Mucosa of descending colon (tissue), 3 donors: ENCODE results near the gene RABAC1. TPM values are rescaled to one million over a fixed set of nuclear protein-coding genes. Genes with fewer than 3 reads are reported as not detected.

ENCODE experiments used
- ATAC-seq: fragments of 200-7000 bp; cut with Tn5 transposase; one replicate; pipeline ENCODE4 v1.9.1; 2020; ENCODE audit warnings: mild to moderate bottlenecking, moderate library complexity
- DNase-seq, 3 donors: peaks; one replicate each; pipeline ENCODE4 v3.0.0-alpha.2; 2020
- H3K36me3 ChIP-seq: fragments of 200-600 bp; one replicate; pipeline ENCODE4 v1.8.0; 2021; ENCODE audit warnings: low read depth, mild to moderate bottlenecking
- H3K4me1 ChIP-seq: fragments of 200-600 bp; one replicate; pipeline ENCODE4 v1.8.0; 2021; ENCODE audit warnings: low read depth, mild to moderate bottlenecking
- H3K4me3 ChIP-seq: fragments of 200-600 bp; one replicate; pipeline ENCODE4 v1.8.0; 2021; ENCODE audit warnings: mild to moderate bottlenecking
- H3K9me3 ChIP-seq: fragments of 200-600 bp; one replicate; pipeline ENCODE4 v1.8.0; 2021; ENCODE audit warnings: mild to moderate bottlenecking
- intact Hi-C, 2 donors: fragments of 100-400 bp; cut with DNase I in 1 of 2; cut with micrococcal nuclease in 1 of 2; formaldehyde crosslinking; loops; one replicate each; pipeline versions ENCODE4 v1.11.0 to v1.11.1; 2022; cut with DNase I, micrococcal nuclease
- total RNA-seq, 3 donors: library from RNA; stranded (reverse); fragmentation: NEBNext Ultra II Directional in 2 of 3; extraction: Animal tissue kit (Norgen Biotek cat#: 25700) in 2 of 3; gene quantifications; one replicate each; pipeline versions ENCODE4 v1.2.1 to v1.2.4, GENCODE V29; 2021 to 2023
- TF ChIP-seq, protein P1 (sequence below): fragments of 200-600 bp; IDR thresholded peaks from one replicate; pipeline ENCODE4 v1.8.0; 2022; ENCODE audit warnings: antibody characterized with exemption, mild to moderate bottlenecking
- donor health status: DM: no; HTN: no; CAD: no; lungs with moderate emphysema.
- donor health status: DM: no; HTN: no; CAD: no.
- donor health status: DM: no; HTN: yes; CAD: no.

The RABAC1 gene
- total RNA-seq, 3 donors from 2014 or later = 150 to 160 (median 152) TPM

DNA sequence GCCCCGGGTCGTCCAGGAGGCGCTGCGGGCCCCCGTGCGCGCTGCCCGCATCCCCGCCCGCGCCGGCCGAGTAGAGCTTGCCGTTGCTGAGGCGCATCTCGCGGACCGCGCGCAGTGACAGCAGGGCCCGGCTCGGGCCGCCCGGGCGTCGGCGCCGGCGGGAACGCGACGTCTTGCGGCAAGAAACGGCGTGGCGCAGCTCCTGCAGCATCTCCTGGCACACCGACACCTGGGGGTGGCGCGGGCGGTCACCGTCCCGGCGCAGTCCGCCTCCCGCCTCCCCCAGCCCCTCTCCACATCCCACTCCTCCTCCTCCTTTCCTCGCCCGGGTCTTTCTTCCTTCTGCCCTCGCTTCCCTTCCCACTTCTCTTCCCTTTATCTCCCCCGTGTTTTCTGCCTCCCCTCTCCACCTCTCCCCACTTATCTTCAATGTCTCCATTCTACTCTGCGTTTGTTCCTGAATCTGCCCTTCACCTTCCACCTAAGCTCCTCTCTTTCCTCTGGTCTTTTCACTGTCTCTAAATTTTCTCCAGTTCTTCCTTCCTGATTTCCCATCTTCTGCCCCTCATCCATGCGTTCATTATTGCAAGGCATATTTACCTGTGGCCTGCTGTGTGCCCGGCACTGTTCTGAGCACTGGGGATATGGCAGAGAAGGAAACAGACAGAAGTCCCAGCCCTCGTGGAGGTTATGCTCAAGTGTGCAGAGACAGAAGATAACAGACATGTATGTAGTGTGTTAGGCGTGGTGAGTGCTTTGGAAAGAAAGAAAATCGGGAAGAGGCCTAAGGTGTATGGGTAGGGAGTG lies 40.2 kb upstream of the RABAC1 start:
- peak in 1 of 3 donors; percentile 15 for DNase-seq
- H3K4me1 ChIP-seq = no peaks in the 10 kb centered on the region
- TF ChIP-seq, protein P1, sequence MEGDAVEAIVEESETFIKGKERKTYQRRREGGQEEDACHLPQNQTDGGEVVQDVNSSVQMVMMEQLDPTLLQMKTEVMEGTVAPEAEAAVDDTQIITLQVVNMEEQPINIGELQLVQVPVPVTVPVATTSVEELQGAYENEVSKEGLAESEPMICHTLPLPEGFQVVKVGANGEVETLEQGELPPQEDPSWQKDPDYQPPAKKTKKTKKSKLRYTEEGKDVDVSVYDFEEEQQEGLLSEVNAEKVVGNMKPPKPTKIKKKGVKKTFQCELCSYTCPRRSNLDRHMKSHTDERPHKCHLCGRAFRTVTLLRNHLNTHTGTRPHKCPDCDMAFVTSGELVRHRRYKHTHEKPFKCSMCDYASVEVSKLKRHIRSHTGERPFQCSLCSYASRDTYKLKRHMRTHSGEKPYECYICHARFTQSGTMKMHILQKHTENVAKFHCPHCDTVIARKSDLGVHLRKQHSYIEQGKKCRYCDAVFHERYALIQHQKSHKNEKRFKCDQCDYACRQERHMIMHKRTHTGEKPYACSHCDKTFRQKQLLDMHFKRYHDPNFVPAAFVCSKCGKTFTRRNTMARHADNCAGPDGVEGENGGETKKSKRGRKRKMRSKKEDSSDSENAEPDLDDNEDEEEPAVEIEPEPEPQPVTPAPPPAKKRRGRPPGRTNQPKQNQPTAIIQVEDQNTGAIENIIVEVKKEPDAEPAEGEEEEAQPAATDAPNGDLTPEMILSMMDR = no peak
- H3K9me3 ChIP-seq = no peaks in the 10 kb centered on the region
- no peak overlapping the region for H3K4me3 ChIP-seq
- intact Hi-C loops = no loop called here
- no peaks in the 10 kb centered on the region for H3K36me3 ChIP-seq
- no peak for ATAC-seq

DNA sequence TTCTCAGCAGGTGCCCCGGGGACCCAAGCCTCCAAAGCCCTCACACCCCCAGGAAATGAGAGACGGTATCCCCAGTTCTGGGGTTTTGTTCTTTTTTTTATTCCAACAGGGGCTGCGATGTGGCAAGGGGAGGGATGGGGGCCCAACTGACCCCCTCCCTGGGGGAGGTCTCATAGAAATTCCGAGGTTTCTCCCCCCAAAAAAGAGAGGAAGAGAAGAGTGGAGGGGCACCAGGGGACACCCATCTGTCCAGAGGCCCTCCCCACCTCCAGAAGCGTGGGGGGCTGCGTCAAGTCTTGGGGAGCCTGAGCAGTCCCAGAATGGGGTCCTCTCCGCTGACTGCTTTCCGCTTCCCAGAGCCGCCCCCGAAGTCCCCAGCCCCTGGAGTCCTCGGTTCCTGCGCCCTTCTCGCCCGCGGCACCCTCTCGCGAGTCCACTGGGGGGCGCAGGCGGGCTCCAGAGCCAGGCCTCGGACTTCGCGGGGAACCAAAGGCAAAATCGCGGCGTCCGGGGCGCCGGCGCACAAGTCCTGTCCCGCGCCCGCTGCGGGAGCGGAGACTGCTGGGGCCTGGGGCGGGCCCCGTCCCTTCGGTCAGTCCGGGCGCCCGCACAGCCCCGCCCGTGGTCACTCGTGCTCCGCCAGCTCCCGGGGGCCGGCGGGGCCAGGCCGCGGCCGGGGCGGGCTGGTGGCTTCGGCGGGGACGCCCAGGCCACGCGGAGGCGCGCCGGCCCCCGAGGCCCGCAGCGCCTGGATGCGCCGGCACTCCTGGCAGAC lies 39.3 kb upstream of the RABAC1 start:
- no peaks in the 10 kb centered on the region for H3K9me3 ChIP-seq
- intact Hi-C loops = no loop called here

DNA sequence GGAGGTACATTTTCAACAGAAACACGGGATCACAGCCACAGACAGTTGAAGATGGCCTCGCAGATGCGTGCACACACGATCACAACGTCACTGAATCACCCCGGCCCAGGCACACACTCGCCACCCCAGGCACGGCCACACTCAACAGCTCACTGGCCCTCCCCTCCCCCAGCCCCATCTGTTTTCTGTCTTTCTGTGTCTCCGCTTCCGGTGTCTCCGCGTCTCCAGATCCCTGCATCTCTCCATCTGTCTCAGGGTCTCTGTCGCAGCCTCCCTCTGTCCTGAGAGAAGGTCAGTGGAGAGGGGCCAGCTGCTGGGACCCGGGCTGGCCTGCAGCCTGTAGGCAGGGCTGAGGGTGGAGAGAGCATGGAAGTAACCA lies 38.7 kb upstream of the RABAC1 start:
- H3K36me3 ChIP-seq = no peaks in the 10 kb centered on the region
- no peaks in the 10 kb centered on the region for H3K9me3 ChIP-seq
- DNase-seq (peak in 1 of 3 donors; percentile 19), ATAC-seq (no peak)
- H3K4me3 ChIP-seq = no peak overlapping the region
- TF ChIP-seq, protein P1 = no peak
- peaks cover 6% of the 10 kb centered on the region for H3K4me1 ChIP-seq
- intact Hi-C loops = no loop called here

More for the DNA sequence above, 39.3 kb upstream of the RABAC1 start:
- peaks cover 6% of the 10 kb centered on the region for H3K4me1 ChIP-seq
- TF ChIP-seq, protein P1 = peak; percentile 48
- H3K36me3 ChIP-seq = no peaks in the 10 kb centered on the region
- DNase-seq = peak; percentile 29 to 52 (median 46)
- H3K4me3 ChIP-seq = no peak overlapping the region
- ATAC-seq = peak; percentile 27

DNA sequence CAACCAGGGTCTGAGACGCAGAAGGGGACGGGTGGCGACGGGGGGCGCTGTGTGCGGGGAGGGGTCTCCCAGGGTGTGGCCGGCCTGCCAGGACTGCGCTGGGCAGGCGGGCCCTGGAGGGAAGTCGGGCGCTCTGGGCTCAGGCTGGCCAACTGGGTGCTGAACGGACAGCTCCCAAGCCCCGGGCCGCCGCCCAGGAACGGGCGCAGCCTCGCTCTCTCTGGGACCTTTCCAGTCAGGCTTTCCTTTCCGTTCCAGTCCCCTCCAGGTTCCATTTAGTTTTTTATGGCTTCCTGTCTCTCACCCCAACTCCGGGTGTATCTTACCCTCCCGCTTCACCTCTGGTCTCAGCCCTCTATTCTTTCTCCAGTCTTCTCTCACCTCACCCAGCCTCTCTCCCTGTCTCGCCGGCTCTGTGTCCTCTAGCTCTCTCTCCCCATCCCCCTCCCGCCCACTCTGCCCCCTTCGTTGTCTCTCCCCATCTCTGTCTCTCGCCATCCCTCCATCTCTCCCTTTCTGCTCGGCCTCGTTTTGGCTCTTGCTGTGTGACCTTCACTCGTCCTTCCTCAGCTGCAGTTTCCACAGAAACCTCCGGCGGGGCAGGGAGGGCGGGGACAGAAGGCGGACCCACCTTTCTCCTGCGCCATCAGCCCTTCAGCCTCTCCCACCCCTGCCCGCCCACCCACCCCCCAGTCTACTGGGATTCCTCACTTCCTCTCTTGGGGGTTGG lies 38.2 kb upstream of the RABAC1 start:
- DNase-seq (peak; percentile 53 to 62 (median 59)), ATAC-seq (peak; percentile 65)
- intact Hi-C loops = no loop called here
- Histone ChIP-seq H3K36me3 (no peaks in the 10 kb centered on the region), H3K9me3 (no peaks in the 10 kb centered on the region), H3K4me1 (peaks cover 6% of the 10 kb centered on the region), H3K4me3 (no peak overlapping the region)
- TF ChIP-seq, protein P1 = no peak

DNA sequence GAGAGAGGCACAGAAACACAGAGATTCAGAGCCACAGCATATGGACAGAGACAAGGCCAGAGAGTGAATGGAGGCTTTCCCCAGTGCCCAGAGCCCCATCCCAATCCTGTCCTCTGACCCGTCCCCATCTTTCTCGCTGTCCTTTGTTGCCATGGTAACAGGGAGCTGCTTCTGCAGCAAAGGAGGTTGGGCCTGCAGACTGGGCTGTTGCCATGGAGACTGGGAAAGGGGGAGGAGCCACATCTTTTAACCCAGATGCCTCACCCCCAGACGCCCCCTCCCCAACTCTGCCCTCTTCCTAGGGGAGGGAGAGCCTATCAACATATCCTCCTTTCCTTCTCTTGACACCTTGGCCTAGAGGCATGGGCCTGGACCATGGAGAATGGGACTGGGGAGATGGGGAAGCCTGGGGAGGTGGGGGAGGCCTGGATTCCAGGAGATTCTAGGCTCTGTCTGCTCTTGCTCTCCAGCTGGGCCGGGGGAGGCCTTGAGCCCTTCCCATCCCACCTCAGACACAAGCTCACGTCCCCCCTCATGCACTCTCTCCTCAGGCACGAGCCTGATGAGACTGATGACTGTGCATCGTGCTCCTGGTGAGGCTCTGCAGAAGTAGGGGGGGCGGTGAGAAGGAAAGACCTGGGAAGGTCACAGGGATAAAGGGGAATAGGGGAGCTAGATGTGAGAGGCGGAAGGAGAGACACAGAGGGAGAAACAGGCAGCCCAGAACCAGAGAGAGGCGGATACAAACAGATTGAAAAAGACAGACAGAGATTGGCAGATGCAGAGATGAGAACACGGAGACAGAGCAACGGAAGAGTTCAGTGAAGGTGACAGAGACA lies 37.1 kb upstream of the RABAC1 start:
- Histone ChIP-seq H3K4me3 (no peak overlapping the region), H3K4me1 (peaks cover 6% of the 10 kb centered on the region), H3K36me3 (no peaks in the 10 kb centered on the region), H3K9me3 (no peaks in the 10 kb centered on the region)
- TF ChIP-seq, protein P1 = no peak
- intact Hi-C loops = no loop called here
- ATAC-seq (no peak), DNase-seq (peak in 1 of 3 donors; percentile 15)
